Measurements from ENCODE around the gene TMEM30B. TPM values are rescaled to one million over a fixed set of nuclear protein-coding genes. Genes with fewer than 3 reads are reported as not detected.

TMEM30B gene
- total and polyA plus RNA-seq, 2 experiments from 2014 or later: 0.35 to 1.7 TPM

DNA sequence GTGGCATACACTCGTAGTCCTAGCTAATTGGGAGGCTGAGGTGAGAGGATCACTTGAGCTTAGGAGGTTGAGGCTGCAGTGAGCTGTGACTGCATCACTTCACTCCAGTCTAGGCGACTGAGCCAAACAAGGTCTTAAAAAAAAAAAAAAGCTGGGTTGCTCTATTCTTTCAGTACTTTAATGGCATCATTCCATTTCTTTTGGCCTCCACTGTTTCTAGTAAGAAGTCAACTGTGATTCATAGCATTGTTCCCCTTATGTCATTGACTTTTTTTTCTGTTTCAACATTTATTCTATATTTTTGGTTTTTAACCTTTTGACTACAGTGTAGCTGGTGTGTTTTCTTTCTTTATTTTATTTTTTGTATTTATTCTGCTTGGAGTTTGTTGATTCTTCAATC, 23.6 kb upstream of the TMEM30B start:
- H3K36me3 ChIP-seq (ENCODE audit: low read depth): no peaks in the 10 kb centered on the region
- no peak overlapping the region for H3K4me3 ChIP-seq
- no peak overlapping the region for H3K4me2 ChIP-seq (ENCODE audit: unreplicated experiment)
- H3K4me1 ChIP-seq (ENCODE audit: insufficient read depth): no peaks in the 10 kb centered on the region
- no peak overlapping the region for H2AFZ ChIP-seq
- no peaks in the 10 kb centered on the region for H4K20me1 ChIP-seq (ENCODE audit: insufficient read depth)
- no peak overlapping the region for H3K9ac ChIP-seq
- H3K27ac ChIP-seq: no peak overlapping the region
- TF ChIP-seq EZH2phosphoT487 (IDR thresholded peaks at IDR 0.05; ENCODE audit: insufficient read depth, low read depth): no peak
- no peaks in the 10 kb centered on the region for H3K79me2 ChIP-seq (ENCODE audit: insufficient read depth)
- H3K27me3 ChIP-seq (replicated peaks; ENCODE audit: insufficient read depth): peaks cover 16% of the 10 kb centered on the region
- 51 to 67% methylated on average over 2 of the region's 2 CpGs for WGBS, 2 experiments (ENCODE audit: low coverage in 1 of 2, low lambda C conversion rate in 2 of 2, missing lambda C conversion rate in 2 of 2)
- DNase-seq: no peak
- no peaks in the 10 kb centered on the region for H3K9me3 ChIP-seq (ENCODE audit: low read depth)
- H3K9me2 ChIP-seq (ENCODE audit: insufficient read depth): no peaks in the 10 kb centered on the region
- H3F3A ChIP-seq (ENCODE audit: insufficient read depth): no peaks in the 10 kb centered on the region
- in situ Hi-C loops (cut with MboI): loop anchor here (10.0 kb wide), 1 partner anchor 530 kb away; no protein-coding TSS in a partner anchor

DNA sequence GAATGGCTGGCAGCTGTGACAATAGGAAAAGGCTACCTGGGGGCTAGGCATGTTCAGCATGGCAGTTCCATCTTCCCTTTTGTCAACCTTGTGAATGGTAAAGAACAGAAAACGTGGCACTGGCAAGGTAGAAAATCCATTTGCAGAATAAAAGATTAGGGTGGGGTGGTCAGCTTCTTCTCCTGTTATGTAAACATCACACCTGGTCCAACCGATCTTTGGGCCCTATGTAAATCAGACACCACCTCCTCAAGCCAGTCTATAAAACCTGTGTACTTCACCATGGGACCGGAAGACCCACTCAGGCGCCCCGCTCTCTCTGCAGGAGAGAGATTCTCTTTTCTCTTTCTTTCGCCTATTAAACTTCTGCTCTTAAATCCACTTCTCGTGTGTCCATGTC, 19.6 kb upstream of the TMEM30B start:
- DNase-seq: no peak
- WGBS, 2 experiments (ENCODE audit: low coverage in 1 of 2, low lambda C conversion rate in 2 of 2, missing lambda C conversion rate in 2 of 2): 77 to 79% methylated on average over 7 of the region's 7 CpGs
- H4K20me1 ChIP-seq (ENCODE audit: insufficient read depth): no peaks in the 10 kb centered on the region
- H3F3A ChIP-seq (ENCODE audit: insufficient read depth): no peaks in the 10 kb centered on the region
- in situ Hi-C loops (cut with MboI): loop anchor here (10.0 kb wide), 1 partner anchor 534 kb away; no protein-coding TSS in a partner anchor
- no peak overlapping the region for H3K4me3 ChIP-seq
- no peaks in the 10 kb centered on the region for H3K9me2 ChIP-seq (ENCODE audit: insufficient read depth)
- no peak overlapping the region for H3K27ac ChIP-seq
- H3K4me2 ChIP-seq (ENCODE audit: unreplicated experiment): no peak overlapping the region
- no peak for TF ChIP-seq EZH2phosphoT487 (IDR thresholded peaks at IDR 0.05; ENCODE audit: insufficient read depth, low read depth)
- H3K36me3 ChIP-seq (ENCODE audit: low read depth): no peaks in the 10 kb centered on the region
- H3K79me2 ChIP-seq (ENCODE audit: insufficient read depth): no peaks in the 10 kb centered on the region
- H3K27me3 ChIP-seq (replicated peaks; ENCODE audit: insufficient read depth): peaks cover 16% of the 10 kb centered on the region
- H3K9ac ChIP-seq: no peak overlapping the region
- no peak overlapping the region for H2AFZ ChIP-seq
- H3K9me3 ChIP-seq (ENCODE audit: low read depth): no peaks in the 10 kb centered on the region
- no peaks in the 10 kb centered on the region for H3K4me1 ChIP-seq (ENCODE audit: insufficient read depth)

DNA sequence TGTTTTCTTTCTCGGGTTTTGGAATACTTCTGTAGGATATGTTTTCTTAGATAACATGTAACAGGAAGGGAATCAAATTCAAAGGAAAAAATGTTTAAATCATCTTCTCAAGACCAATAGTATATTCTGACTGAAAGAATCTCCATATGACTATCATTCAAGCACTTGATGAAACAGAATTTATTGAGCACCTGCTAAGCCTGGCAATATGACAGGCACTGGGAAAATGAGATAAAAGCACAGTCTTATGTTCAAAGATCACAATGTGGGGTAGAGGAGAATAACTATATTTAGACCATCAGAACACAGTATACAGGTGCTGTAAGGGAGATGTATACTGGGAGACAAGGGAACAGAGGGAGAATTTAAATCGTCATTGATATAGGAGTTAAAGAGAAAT, 19.1 kb upstream of the TMEM30B start:
- no peaks in the 10 kb centered on the region for H3K36me3 ChIP-seq (ENCODE audit: low read depth)
- TF ChIP-seq EZH2 (IDR thresholded peaks at IDR 0.05; ENCODE audit: insufficient read depth, poor library complexity, severe bottlenecking) (no peak), EZH2phosphoT487 (IDR thresholded peaks at IDR 0.05; ENCODE audit: insufficient read depth, low read depth) (no peak)
- in situ Hi-C loops (cut with MboI): loop anchor here (10.0 kb wide), 1 partner anchor 535 kb away; no protein-coding TSS in a partner anchor
- H3K79me2 ChIP-seq (ENCODE audit: insufficient read depth): no peaks in the 10 kb centered on the region
- H2AFZ ChIP-seq: no peak overlapping the region
- no peaks in the 10 kb centered on the region for H3F3A ChIP-seq (ENCODE audit: insufficient read depth)
- H3K9me2 ChIP-seq (ENCODE audit: insufficient read depth): no peaks in the 10 kb centered on the region
- no peak overlapping the region for H3K27ac ChIP-seq
- H3K9me3 ChIP-seq (ENCODE audit: low read depth): no peaks in the 10 kb centered on the region
- H3K9ac ChIP-seq: no peak overlapping the region
- H3K27me3 ChIP-seq (replicated peaks; ENCODE audit: insufficient read depth): peaks cover 16% of the 10 kb centered on the region
- no peaks in the 10 kb centered on the region for H3K4me1 ChIP-seq (ENCODE audit: insufficient read depth)
- H3K4me2 ChIP-seq (ENCODE audit: unreplicated experiment): no peak overlapping the region
- no peaks in the 10 kb centered on the region for H4K20me1 ChIP-seq (ENCODE audit: insufficient read depth)
- 60 to 72% methylated on average over 2 of the region's 2 CpGs for WGBS, 2 experiments (ENCODE audit: low coverage in 1 of 2, low lambda C conversion rate in 2 of 2, missing lambda C conversion rate in 2 of 2)
- DNase-seq: no peak
- no peak overlapping the region for H3K4me3 ChIP-seq

DNA sequence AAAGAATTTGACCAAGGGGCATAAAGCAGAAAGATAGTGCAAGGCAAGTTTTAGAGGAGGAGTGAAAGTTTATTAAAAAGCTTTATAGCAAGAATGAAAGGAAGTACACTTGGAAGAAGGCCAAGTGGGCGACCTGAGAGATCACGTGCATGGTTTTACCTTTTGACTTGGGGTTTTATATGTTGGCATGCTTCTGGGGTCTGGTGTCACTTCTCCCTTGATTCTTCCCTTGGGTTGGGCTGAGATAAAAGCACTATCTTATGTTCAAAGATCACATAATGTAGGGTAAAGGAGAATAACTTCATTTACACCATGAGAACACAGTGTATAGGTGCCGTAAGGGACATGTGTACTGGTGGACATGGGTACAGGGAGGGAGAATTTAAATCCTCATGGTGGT, 17.7 kb upstream of the TMEM30B start:
- in situ Hi-C loops (cut with MboI): loop anchor here (25.0 kb wide), 1 partner anchor 962 kb away; no protein-coding TSS in a partner anchor
- no peaks in the 10 kb centered on the region for H3K79me2 ChIP-seq (ENCODE audit: insufficient read depth)
- no peaks in the 10 kb centered on the region for H3K9me3 ChIP-seq (ENCODE audit: low read depth)
- no peak overlapping the region for H3K4me3 ChIP-seq
- H3K36me3 ChIP-seq (ENCODE audit: low read depth): no peaks in the 10 kb centered on the region
- H3K27me3 ChIP-seq (replicated peaks; ENCODE audit: insufficient read depth): peaks cover 16% of the 10 kb centered on the region
- H3K9ac ChIP-seq: no peak overlapping the region
- no peak overlapping the region for H3K4me2 ChIP-seq (ENCODE audit: unreplicated experiment)
- no peak for TF ChIP-seq EZH2phosphoT487 (IDR thresholded peaks at IDR 0.05; ENCODE audit: insufficient read depth, low read depth)
- TF ChIP-seq EZH2 (IDR thresholded peaks at IDR 0.05; ENCODE audit: insufficient read depth, poor library complexity, severe bottlenecking): no peak
- WGBS, 2 experiments (ENCODE audit: low coverage in 1 of 2, low lambda C conversion rate in 2 of 2, missing lambda C conversion rate in 2 of 2): 37 to 39% methylated on average over 3 of the region's 3 CpGs
- no peak for DNase-seq
- H3K27ac ChIP-seq: no peak overlapping the region
- H3F3A ChIP-seq (ENCODE audit: insufficient read depth): no peaks in the 10 kb centered on the region
- H4K20me1 ChIP-seq (ENCODE audit: insufficient read depth): no peaks in the 10 kb centered on the region
- H3K9me2 ChIP-seq (ENCODE audit: insufficient read depth): no peaks in the 10 kb centered on the region
- H2AFZ ChIP-seq: no peak overlapping the region
- no peaks in the 10 kb centered on the region for H3K4me1 ChIP-seq (ENCODE audit: insufficient read depth)

DNA sequence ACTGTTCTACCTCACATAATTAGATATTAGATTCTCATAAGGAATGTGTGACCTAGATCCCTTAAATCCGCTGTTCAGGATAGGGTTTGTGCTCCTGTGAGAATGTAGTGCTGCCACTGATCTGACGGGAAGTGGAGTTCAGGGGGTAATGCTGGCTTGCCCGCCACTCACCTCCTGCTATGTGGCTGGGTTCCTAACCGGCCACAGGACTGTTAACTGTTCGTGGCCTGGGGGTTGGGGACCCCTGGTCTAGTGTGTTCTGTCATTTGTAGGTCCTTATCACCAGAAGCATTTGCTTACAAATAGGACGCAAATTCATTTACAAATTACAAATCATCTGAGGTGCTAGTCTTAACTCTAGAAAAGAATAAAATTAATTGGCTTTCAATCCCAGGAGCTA, 16.4 kb upstream of the TMEM30B start:
- no peak for DNase-seq
- Histone ChIP-seq H3K4me2 (ENCODE audit: unreplicated experiment) (no peak overlapping the region), H2AFZ (no peak overlapping the region), H3K36me3 (ENCODE audit: low read depth) (no peaks in the 10 kb centered on the region), H3F3A (ENCODE audit: insufficient read depth) (no peaks in the 10 kb centered on the region), H3K4me3 (no peak overlapping the region), H3K9me2 (ENCODE audit: insufficient read depth) (no peaks in the 10 kb centered on the region), H4K20me1 (ENCODE audit: insufficient read depth) (no peaks in the 10 kb centered on the region), H3K9me3 (ENCODE audit: low read depth) (no peaks in the 10 kb centered on the region), H3K27ac (no peak overlapping the region), H3K9ac (no peak overlapping the region), H3K27me3 (replicated peaks; ENCODE audit: insufficient read depth) (peaks cover 9% of the 10 kb centered on the region), H3K79me2 (ENCODE audit: insufficient read depth) (no peaks in the 10 kb centered on the region), H3K4me1 (ENCODE audit: insufficient read depth) (no peaks in the 10 kb centered on the region)
- in situ Hi-C loops (cut with MboI): loop anchor here (25.0 kb wide), 1 partner anchor 960 kb away; no protein-coding TSS in a partner anchor
- WGBS, 2 experiments (ENCODE audit: low coverage in 1 of 2, low lambda C conversion rate in 2 of 2, missing lambda C conversion rate in 2 of 2): 67 to 69% methylated on average over 6 of the region's 6 CpGs
- TF ChIP-seq EZH2phosphoT487 (IDR thresholded peaks at IDR 0.05; ENCODE audit: insufficient read depth, low read depth): no peak
- no peak for TF ChIP-seq EZH2 (IDR thresholded peaks at IDR 0.05; ENCODE audit: insufficient read depth, poor library complexity, severe bottlenecking)

Measured in GM23248 (cell line).